ENCODE results near the gene INO80B.
A peak's percentile ranks its signal among the peaks of the same experiment; 100 is the strongest.
"Not testable (repeated sequence)": the region's sequence is repeated elsewhere in the genome, so short reads cannot be mapped to it uniquely, and the experiment has no call there.

Gene INO80B

DNA sequence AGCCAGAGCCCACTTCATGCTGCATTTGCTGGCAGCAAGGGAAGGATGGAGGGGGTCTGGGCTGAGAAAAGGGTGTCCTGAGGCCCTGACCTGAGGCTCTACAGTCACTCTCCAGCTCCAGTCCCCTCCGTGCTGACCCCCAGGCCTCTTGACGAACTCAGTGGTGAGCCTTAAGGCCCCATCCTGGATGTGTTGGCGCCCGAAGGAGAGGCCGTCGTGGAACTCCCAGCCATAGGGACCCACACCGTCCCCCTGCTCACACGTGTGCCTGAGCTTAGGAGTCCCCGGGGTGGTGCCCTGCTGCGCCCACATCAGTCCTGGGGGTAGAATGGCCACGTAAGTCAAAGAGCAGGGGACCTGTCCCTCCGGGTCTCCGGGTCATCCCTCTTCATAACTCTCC is 9.5 kb downstream of the INO80B start:
- no peak for DNase-seq (ENCODE audit: low read depth, low spot score)
- Histone ChIP-seq H3K4me1 (ENCODE audit: insufficient read depth, insufficient read length) (no peaks in the 10 kb centered on the region), H3K9me3 (ENCODE audit: insufficient read depth, low read length) (no peaks in the 10 kb centered on the region), H3K4me3 (ENCODE audit: insufficient read length, low read depth) (peak overlapping the region; percentile 80), H3K27me3 (ENCODE audit: insufficient read depth, insufficient read length) (no peaks in the 10 kb centered on the region), H3K36me3 (ENCODE audit: insufficient read depth, insufficient read length, low read length) (peaks cover 29% of the 10 kb centered on the region), H3K9ac (ENCODE audit: insufficient read length, low read depth) (peak overlapping the region; percentile 89)
- TF ChIP-seq SUZ12 (IDR thresholded peaks at IDR 0.05; ENCODE audit: extremely low read depth, insufficient read depth, insufficient read length) = no peak
- TF ChIP-seq YY1 (IDR thresholded peaks at IDR 0.05; ENCODE audit: insufficient read depth, insufficient read length) = no peak
- no peak for TF ChIP-seq ZNF274 (IDR thresholded peaks at IDR 0.05; ENCODE audit: low read depth, low read length)

GRCh38 chr2:74470742-74471141 is 15.9 kb downstream of the INO80B start:
- H3K4me3 ChIP-seq (ENCODE audit: insufficient read length, low read depth); DNase-seq (ENCODE audit: low read depth, low spot score); H3K9me3 ChIP-seq (ENCODE audit: insufficient read depth, low read length); H3K4me1 ChIP-seq (ENCODE audit: insufficient read depth, insufficient read length); H3K9ac ChIP-seq (ENCODE audit: insufficient read length, low read depth); H3K27me3 ChIP-seq (ENCODE audit: insufficient read depth, insufficient read length): not testable (repeated sequence)
- peaks cover 17% of the 10 kb centered on the region for H3K36me3 ChIP-seq (ENCODE audit: insufficient read depth, insufficient read length, low read length)

DNA sequence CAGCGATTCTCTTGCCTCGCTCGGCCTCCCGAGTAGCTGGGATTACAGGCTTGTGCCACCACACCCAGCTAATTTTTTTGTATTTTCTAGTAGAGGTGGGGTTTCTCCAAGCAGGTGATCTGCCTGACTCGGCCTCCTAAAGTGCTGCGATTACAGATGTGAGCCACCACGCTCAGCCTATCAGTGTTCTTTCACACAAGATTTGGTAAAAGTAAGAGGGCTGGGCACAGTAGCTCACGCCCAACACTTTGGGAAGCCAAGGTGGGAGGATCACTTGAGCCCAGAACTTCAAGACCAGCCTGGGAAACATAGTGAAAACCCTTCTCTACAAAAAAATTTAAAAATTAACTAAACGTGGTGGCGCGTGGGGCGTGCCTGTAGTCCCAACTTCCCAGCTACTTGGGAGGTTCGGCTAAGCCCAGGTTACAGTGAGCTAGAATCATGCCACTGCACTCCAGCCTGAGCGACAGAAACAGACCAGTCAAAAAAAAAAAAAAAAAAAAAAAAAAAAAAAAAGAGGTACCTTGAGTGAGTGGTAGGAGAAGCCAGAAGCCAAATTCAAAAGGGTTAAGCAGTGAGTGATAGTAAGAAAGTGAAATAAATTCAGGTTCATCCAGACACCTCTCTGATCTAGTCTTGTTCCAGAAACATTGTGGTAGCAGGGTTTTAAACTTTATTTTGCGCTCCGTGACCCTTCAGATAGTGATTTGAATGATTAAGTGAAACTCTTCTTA is 16.6 kb downstream of the INO80B start:
- H3K27me3 ChIP-seq (ENCODE audit: insufficient read depth, insufficient read length) = no peaks in the 10 kb centered on the region
- peak overlapping the region; percentile 92 for H3K4me3 ChIP-seq (ENCODE audit: insufficient read length, low read depth)
- peak overlapping the region; percentile 99 for H3K9ac ChIP-seq (ENCODE audit: insufficient read length, low read depth)
- TF ChIP-seq SUZ12 (IDR thresholded peaks at IDR 0.05; ENCODE audit: extremely low read depth, insufficient read depth, insufficient read length) (no peak), YY1 (IDR thresholded peaks at IDR 0.05; ENCODE audit: insufficient read depth, insufficient read length) (no peak), ZNF274 (IDR thresholded peaks at IDR 0.05; ENCODE audit: low read depth, low read length) (no peak)
- no peaks in the 10 kb centered on the region for H3K9me3 ChIP-seq (ENCODE audit: insufficient read depth, low read length)
- H3K4me1 ChIP-seq (ENCODE audit: insufficient read depth, insufficient read length) = no peaks in the 10 kb centered on the region
- no peak for DNase-seq (ENCODE audit: low read depth, low spot score)
- peaks cover 23% of the 10 kb centered on the region for H3K36me3 ChIP-seq (ENCODE audit: insufficient read depth, insufficient read length, low read length)

DNA sequence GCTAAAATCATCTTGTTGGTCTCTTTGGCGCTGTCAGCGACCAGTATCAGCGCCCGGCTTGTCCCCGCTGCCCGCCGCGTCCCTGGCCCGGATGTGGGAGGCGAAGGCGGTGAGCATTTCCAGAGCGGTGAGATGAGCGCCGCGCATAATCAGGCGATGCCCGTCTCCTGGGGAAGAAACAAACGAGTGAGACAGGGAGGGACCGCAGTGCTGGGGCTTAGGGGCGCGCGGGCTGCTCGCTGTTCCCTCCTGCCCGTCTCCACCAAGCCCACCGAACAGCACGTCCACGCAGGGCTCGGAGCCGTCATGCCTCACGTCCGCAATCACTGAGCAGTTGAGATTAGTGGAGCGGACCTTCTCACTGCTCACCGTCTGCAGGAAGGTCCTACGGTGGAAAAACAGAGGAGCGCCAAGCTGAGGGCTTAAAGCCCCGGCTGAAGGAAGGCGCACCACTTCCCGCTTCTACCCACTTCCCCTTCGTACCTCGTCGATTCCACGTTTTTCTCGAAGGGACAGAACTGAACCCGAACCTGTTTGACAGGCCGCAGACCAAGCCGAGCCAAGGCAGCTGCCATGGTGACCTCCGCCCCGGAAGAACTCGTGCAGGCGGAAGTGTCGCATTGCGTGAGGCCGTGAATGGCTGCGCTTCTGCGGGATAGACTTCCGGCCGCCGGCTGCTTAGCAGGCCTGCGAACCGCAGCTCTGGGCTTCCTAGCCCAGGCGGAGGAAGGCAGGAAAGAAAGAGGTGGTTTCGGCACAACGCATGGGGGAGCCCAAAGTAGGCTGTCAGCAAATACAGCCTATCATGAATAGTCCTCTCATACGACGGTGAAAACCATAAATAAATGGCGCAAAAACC is 17.4 kb downstream of the INO80B start, which contains the start of gene MRPL53:
Gene MRPL53, minus strand, starts transcription at position 595 of the 859 bp plus-strand sequence. Its CDS starts 20 bp downstream, at position 575.
- peak; percentile 92 for DNase-seq (ENCODE audit: low read depth, low spot score)
- peaks cover 31% of the 10 kb centered on the region for H3K36me3 ChIP-seq (ENCODE audit: insufficient read depth, insufficient read length, low read length)
- no peaks in the 10 kb centered on the region for H3K4me1 ChIP-seq (ENCODE audit: insufficient read depth, insufficient read length)
- peak within 1 kb of the TSS; percentile 99 for H3K9ac ChIP-seq (ENCODE audit: insufficient read length, low read depth)
- no peaks in the 10 kb centered on the region for H3K27me3 ChIP-seq (ENCODE audit: insufficient read depth, insufficient read length)
- TF ChIP-seq YY1 (IDR thresholded peaks at IDR 0.05; ENCODE audit: insufficient read depth, insufficient read length) (peak; percentile 74), ZNF274 (IDR thresholded peaks at IDR 0.05; ENCODE audit: low read depth, low read length) (no peak)
- H3K9me3 ChIP-seq (ENCODE audit: insufficient read depth, low read length) = no peaks in the 10 kb centered on the region
- peak within 1 kb of the TSS; percentile 92 for H3K4me3 ChIP-seq (ENCODE audit: insufficient read length, low read depth)

- DNase-seq (ENCODE audit: low read depth, low spot score) = no peak
- Histone ChIP-seq H3K36me3 (ENCODE audit: insufficient read depth, insufficient read length, low read length) (peaks cover 36% of the 10 kb centered on the region), H3K9ac (ENCODE audit: insufficient read length, low read depth) (peak overlapping the region; percentile 99), H3K27me3 (ENCODE audit: insufficient read depth, insufficient read length) (no peaks in the 10 kb centered on the region), H3K4me1 (ENCODE audit: insufficient read depth, insufficient read length) (no peaks in the 10 kb centered on the region), H3K9me3 (ENCODE audit: insufficient read depth, low read length) (no peaks in the 10 kb centered on the region), H3K4me3 (ENCODE audit: insufficient read length, low read depth) (peak overlapping the region; percentile 92)
- no peak for TF ChIP-seq YY1 (IDR thresholded peaks at IDR 0.05; ENCODE audit: insufficient read depth, insufficient read length)
- TF ChIP-seq ZNF274 (IDR thresholded peaks at IDR 0.05; ENCODE audit: low read depth, low read length) = no peak
- no peak for TF ChIP-seq SUZ12 (IDR thresholded peaks at IDR 0.05; ENCODE audit: extremely low read depth, insufficient read depth, insufficient read length)
Measured at GRCh38 chr2:74472945-74473258, 18.0 kb downstream of the INO80B start.

- Histone ChIP-seq H3K9ac (ENCODE audit: insufficient read length, low read depth) (no peak overlapping the region), H3K27me3 (ENCODE audit: insufficient read depth, insufficient read length) (no peaks in the 10 kb centered on the region), H3K4me3 (ENCODE audit: insufficient read length, low read depth) (no peak overlapping the region), H3K4me1 (ENCODE audit: insufficient read depth, insufficient read length) (no peaks in the 10 kb centered on the region), H3K36me3 (ENCODE audit: insufficient read depth, insufficient read length, low read length) (peaks cover 46% of the 10 kb centered on the region), H3K9me3 (ENCODE audit: insufficient read depth, low read length) (no peaks in the 10 kb centered on the region)
- no peak for DNase-seq (ENCODE audit: low read depth, low spot score)
- no peak for TF ChIP-seq YY1 (IDR thresholded peaks at IDR 0.05; ENCODE audit: insufficient read depth, insufficient read length)
- no peak for TF ChIP-seq ZNF274 (IDR thresholded peaks at IDR 0.05; ENCODE audit: low read depth, low read length)
- no peak for TF ChIP-seq SUZ12 (IDR thresholded peaks at IDR 0.05; ENCODE audit: extremely low read depth, insufficient read depth, insufficient read length)
Measured at GRCh38 chr2:74474481-74474880, 19.6 kb downstream of the INO80B start.

- H3K9ac ChIP-seq (ENCODE audit: insufficient read length, low read depth) = no peak overlapping the region
- no peaks in the 10 kb centered on the region for H3K4me1 ChIP-seq (ENCODE audit: insufficient read depth, insufficient read length)
- no peaks in the 10 kb centered on the region for H3K27me3 ChIP-seq (ENCODE audit: insufficient read depth, insufficient read length)
- no peak for DNase-seq (ENCODE audit: low read depth, low spot score)
- no peak for TF ChIP-seq ZNF274 (IDR thresholded peaks at IDR 0.05; ENCODE audit: low read depth, low read length)
- TF ChIP-seq SUZ12 (IDR thresholded peaks at IDR 0.05; ENCODE audit: extremely low read depth, insufficient read depth, insufficient read length) = no peak
- TF ChIP-seq YY1 (IDR thresholded peaks at IDR 0.05; ENCODE audit: insufficient read depth, insufficient read length) = no peak
- H3K36me3 ChIP-seq (ENCODE audit: insufficient read depth, insufficient read length, low read length) = peaks cover 50% of the 10 kb centered on the region
- no peak overlapping the region for H3K4me3 ChIP-seq (ENCODE audit: insufficient read length, low read depth)
- no peaks in the 10 kb centered on the region for H3K9me3 ChIP-seq (ENCODE audit: insufficient read depth, low read length)
Measured at GRCh38 chr2:74474899-74475298, 20.0 kb downstream of the INO80B start.

Measured in NT2/D1 (cell line).